Uterus (tissue), 4 donors: ENCODE measurements around the gene KLK4. TPM values are rescaled to one million over a fixed set of nuclear protein-coding genes. Genes with fewer than 3 reads are reported as not detected.
A peak's percentile ranks its signal among the peaks of the same experiment; 100 is the strongest.

Source experiments
- DNase-seq, 2 donors: peaks; one replicate each; pipeline ENCODE4 v3.0.0-alpha.2; 2019 to 2020
- H3K27ac ChIP-seq, 2 donors: fragments of 200-600 bp; sonication (generic); 1 replicate in 1 of 2; 2 replicates in 1 of 2; pipeline ENCODE4 v1.5.1; 2016 to 2018
- H3K27me3 ChIP-seq, 2 donors: fragments of 200-600 bp; sonication (generic); one replicate each; pipeline ENCODE4 v1.5.1; 2018 to 2019; ENCODE audit warnings: control low read depth in 1 of 2
- H3K36me3 ChIP-seq, 2 donors: fragments of 200-600 bp; sonication (generic); one replicate each; pipeline ENCODE4 v1.5.1; 2019; ENCODE audit warnings: control low read depth in 1 of 2
- H3K4me1 ChIP-seq, 2 donors: fragments of 200-600 bp; sonication (generic); one replicate each; pipeline ENCODE4 v1.5.1; 2018 to 2019; ENCODE audit warnings: control low read depth in 1 of 2
- H3K4me3 ChIP-seq, 2 donors: fragments of 200-600 bp; sonication (generic); 1 replicate in 1 of 2; 2 replicates in 1 of 2; pipeline ENCODE4 v1.5.1; 2018 to 2019; ENCODE audit warnings: mild to moderate bottlenecking in 1 of 2
- H3K9me3 ChIP-seq, 2 donors: fragments of 200-600 bp; sonication (generic); one replicate each; pipeline ENCODE4 v1.5.1; 2019; ENCODE audit warnings: control low read depth in 1 of 2
- CTCF ChIP-seq, 4 experiments: fragments of 200-600 bp in 2 of 4; fragments of 450-650 bp in 2 of 4; sonication (generic) in 2 of 4; IDR thresholded peaks; one replicate each; pipeline ENCODE4 v1.5.1; 2016 to 2019; ENCODE audit warnings: antibody characterized with exemption in 4 of 4, mild to moderate bottlenecking in 2 of 4, moderate library complexity in 1 of 4
- POLR2A ChIP-seq, 2 donors: fragments of 450-650 bp; IDR thresholded peaks; one replicate each; pipeline ENCODE4 v1.6.1; 2016; ENCODE audit warnings: antibody characterized with exemption in 2 of 2, mild to moderate bottlenecking in 1 of 2, moderate library complexity in 1 of 2
- intact Hi-C: fragments of 100-400 bp; cut with DNase I; formaldehyde crosslinking; loops from one replicate; pipeline ENCODE4 v1.15.1; 2023; ENCODE audit warnings: low total_unique reads
- total RNA-seq, 4 donors: library from RNA; depleted of rRNA in 3 of 4; stranded (reverse); fragments of >200 nt in 3 of 4; gene quantifications; one replicate each; pipeline versions ENCODE4 v1.1.0 to v1.2.4, GENCODE V29; 2014 to 2023
- donor health status: DM: yes; HTN: yes; CAD: no.

The KLK4 gene
- total RNA-seq, 4 donors from 2014 or later: 3.4 TPM; not detected in 3

- Histone ChIP-seq H3K9me3 (no peaks in the 10 kb centered on the region), H3K4me1 (no peaks in the 10 kb centered on the region), H3K27ac (no peak overlapping the region), H3K4me3 (no peak overlapping the region), H3K36me3 (no peaks in the 10 kb centered on the region), H3K27me3 (no peaks in the 10 kb centered on the region)
- no peak for DNase-seq
- TF ChIP-seq CTCF (IDR thresholded peaks at IDR 0.05) (no peak), POLR2A (IDR thresholded peaks at IDR 0.05) (no peak)
- intact Hi-C loops: no loop called here
These were observed 14.5 kb upstream of the KLK4 start for GRCh38 chr19:50925734-50926133.

GRCh38 chr19:50924586-50924985, 13.4 kb upstream of the KLK4 start:
- no peak for DNase-seq
- intact Hi-C loops: no loop called here
- H3K4me3 ChIP-seq: no peak overlapping the region
- H3K4me1 ChIP-seq: no peaks in the 10 kb centered on the region
- no peaks in the 10 kb centered on the region for H3K9me3 ChIP-seq
- TF ChIP-seq CTCF (IDR thresholded peaks at IDR 0.05): no peak
- TF ChIP-seq POLR2A (IDR thresholded peaks at IDR 0.05): no peak
- H3K27ac ChIP-seq: no peak overlapping the region
- no peaks in the 10 kb centered on the region for H3K27me3 ChIP-seq
- H3K36me3 ChIP-seq: no peaks in the 10 kb centered on the region

GRCh38 chr19:50922317-50922853, 11.2 kb upstream of the KLK4 start:
- TF ChIP-seq POLR2A (IDR thresholded peaks at IDR 0.05): no peak
- peak; percentile 46 to 70 (median 58) for TF ChIP-seq CTCF (IDR thresholded peaks at IDR 0.05)
- Histone ChIP-seq H3K36me3 (no peaks in the 10 kb centered on the region), H3K27ac (no peak overlapping the region), H3K4me1 (no peaks in the 10 kb centered on the region), H3K4me3 (no peak overlapping the region), H3K9me3 (no peaks in the 10 kb centered on the region), H3K27me3 (no peaks in the 10 kb centered on the region)
- peak; percentile 30 to 41 for DNase-seq
- intact Hi-C loops: no loop called here

- no peak overlapping the region for H3K27ac ChIP-seq
- intact Hi-C loops: no loop called here
These were observed 10.5 kb upstream of the KLK4 start for GRCh38 chr19:50921426-50922316.

More at GRCh38 chr19:50921426-50922316, 10.5 kb upstream of the KLK4 start:
- no peak for DNase-seq
- no peak overlapping the region for H3K4me3 ChIP-seq
- no peaks in the 10 kb centered on the region for H3K4me1 ChIP-seq
- TF ChIP-seq CTCF (IDR thresholded peaks at IDR 0.05): no peak
- TF ChIP-seq POLR2A (IDR thresholded peaks at IDR 0.05): no peak
- H3K27me3 ChIP-seq: no peaks in the 10 kb centered on the region
- H3K36me3 ChIP-seq: no peaks in the 10 kb centered on the region
- H3K9me3 ChIP-seq: no peaks in the 10 kb centered on the region
